Stomach smooth muscle (tissue), 2 donors: ENCODE results near the gene FOXL3.
"Not testable (repeated sequence)": the region's sequence is repeated elsewhere in the genome, so short reads cannot be mapped to it uniquely, and the experiment has no call there.

Experiments
- H3K27ac ChIP-seq: one replicate; pipeline ENCODE4 v1.7.0; 2013; ENCODE audit warnings: mild to moderate bottlenecking, low read length, inconsistent platforms
- H3K27me3 ChIP-seq, 2 donors: one replicate each; pipeline ENCODE4 v1.7.0; 2013; ENCODE audit warnings: low read length in 2 of 2; ENCODE audit not compliant: insufficient read depth in 2 of 2, control insufficient read depth in 1 of 2
- H3K36me3 ChIP-seq, 2 donors: one replicate each; pipeline ENCODE4 v1.7.0; 2013; ENCODE audit warnings: low read length in 2 of 2; ENCODE audit not compliant: control insufficient read depth in 2 of 2, insufficient read depth in 2 of 2
- H3K4me1 ChIP-seq: one replicate; pipeline ENCODE4 v1.7.0; 2013; ENCODE audit warnings: low read length; ENCODE audit not compliant: control insufficient read depth, insufficient read depth
- H3K4me3 ChIP-seq, 2 donors: one replicate each; pipeline ENCODE4 v1.7.0; 2013; ENCODE audit warnings: low read length in 2 of 2
- H3K9ac ChIP-seq, 2 donors: one replicate each; pipeline ENCODE4 v1.7.0; 2013; ENCODE audit warnings: low read length in 2 of 2, mild to moderate bottlenecking in 1 of 2
- H3K9me3 ChIP-seq, 2 donors: one replicate each; pipeline ENCODE4 v1.7.0; 2013; ENCODE audit warnings: low read length in 2 of 2; ENCODE audit not compliant: control insufficient read depth in 2 of 2
- donor health status: healthy.
- donor health status: Pancreatic carcinoma.

Gene FOXL3

GRCh38 chr7:292226-292625 is 2.3 kb downstream of the FOXL3 start:
- H3K27ac ChIP-seq: no peak overlapping the region
- H3K36me3 ChIP-seq: no peaks in the 10 kb centered on the region
- H3K9me3 ChIP-seq: no peaks in the 10 kb centered on the region
- H3K4me1 ChIP-seq: peaks cover 6% of the 10 kb centered on the region
- peaks cover 55 to 67% of the 10 kb centered on the region in 2 donors for H3K27me3 ChIP-seq
- no peak overlapping the region for H3K4me3 ChIP-seq
- no peak overlapping the region for H3K9ac ChIP-seq

- no peaks in the 10 kb centered on the region for H3K36me3 ChIP-seq
- peaks cover 56 to 67% of the 10 kb centered on the region in 2 donors for H3K27me3 ChIP-seq
- no peak overlapping the region for H3K9ac ChIP-seq
- H3K27ac ChIP-seq: no peak overlapping the region
- H3K9me3 ChIP-seq: no peaks in the 10 kb centered on the region
- no peak overlapping the region for H3K4me3 ChIP-seq
- H3K4me1 ChIP-seq: peaks cover 6% of the 10 kb centered on the region
Observed at GRCh38 chr7:292826-293225, 2.9 kb downstream of the FOXL3 start.

GRCh38 chr7:293681-294439 is 3.9 kb downstream of the FOXL3 start:
- Histone ChIP-seq H3K36me3 (no peaks in the 10 kb centered on the region), H3K9me3 (no peaks in the 10 kb centered on the region), H3K27me3 (peaks cover 53 to 61% of the 10 kb centered on the region in 2 donors), H3K4me1 (peaks cover 6% of the 10 kb centered on the region), H3K27ac (no peak overlapping the region), H3K4me3 (no peak overlapping the region), H3K9ac (no peak overlapping the region)

DNA sequence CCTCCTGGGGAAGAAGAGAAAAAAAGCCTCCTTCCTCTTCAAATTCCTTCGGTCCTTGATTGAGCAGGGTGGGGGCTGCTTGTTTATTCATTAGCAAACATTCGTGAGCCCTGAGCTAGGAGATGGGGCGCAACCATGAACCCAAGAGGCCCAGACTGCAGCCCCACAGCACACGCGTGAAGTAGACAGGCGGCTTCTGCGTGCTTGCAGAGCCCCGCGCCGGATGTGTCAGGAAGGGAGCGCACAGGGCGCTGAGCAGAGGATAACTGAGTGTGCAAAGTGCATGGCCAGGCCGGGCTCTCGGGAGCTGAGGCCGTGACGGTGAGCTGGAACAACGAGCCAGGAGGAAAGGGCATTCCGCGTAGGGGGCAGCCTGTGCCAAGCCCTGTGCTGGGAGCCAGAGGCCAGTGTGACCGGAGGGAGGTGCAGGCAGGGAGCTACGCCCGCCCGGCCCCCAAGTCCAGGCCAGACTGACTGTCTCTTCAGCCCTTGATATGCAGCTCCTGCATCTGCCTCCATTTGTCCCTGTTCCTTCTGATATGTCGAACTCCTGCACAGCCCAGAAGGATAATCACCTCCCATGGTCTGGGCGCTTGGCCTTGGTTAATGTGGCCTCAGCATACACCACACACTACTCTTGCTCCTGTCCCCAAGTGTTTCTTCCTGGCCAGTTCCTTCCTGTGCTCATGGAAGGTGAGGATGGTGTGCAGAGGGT is 4.6 kb downstream of the FOXL3 start:
- H3K4me3 ChIP-seq: no peak overlapping the region
- H3K9ac ChIP-seq: no peak overlapping the region
- H3K27ac ChIP-seq: no peak overlapping the region
- H3K4me1 ChIP-seq: peaks cover 6% of the 10 kb centered on the region
- no peaks in the 10 kb centered on the region for H3K9me3 ChIP-seq
- peaks cover 48 to 53% of the 10 kb centered on the region in 2 donors for H3K27me3 ChIP-seq
- H3K36me3 ChIP-seq: no peaks in the 10 kb centered on the region

DNA sequence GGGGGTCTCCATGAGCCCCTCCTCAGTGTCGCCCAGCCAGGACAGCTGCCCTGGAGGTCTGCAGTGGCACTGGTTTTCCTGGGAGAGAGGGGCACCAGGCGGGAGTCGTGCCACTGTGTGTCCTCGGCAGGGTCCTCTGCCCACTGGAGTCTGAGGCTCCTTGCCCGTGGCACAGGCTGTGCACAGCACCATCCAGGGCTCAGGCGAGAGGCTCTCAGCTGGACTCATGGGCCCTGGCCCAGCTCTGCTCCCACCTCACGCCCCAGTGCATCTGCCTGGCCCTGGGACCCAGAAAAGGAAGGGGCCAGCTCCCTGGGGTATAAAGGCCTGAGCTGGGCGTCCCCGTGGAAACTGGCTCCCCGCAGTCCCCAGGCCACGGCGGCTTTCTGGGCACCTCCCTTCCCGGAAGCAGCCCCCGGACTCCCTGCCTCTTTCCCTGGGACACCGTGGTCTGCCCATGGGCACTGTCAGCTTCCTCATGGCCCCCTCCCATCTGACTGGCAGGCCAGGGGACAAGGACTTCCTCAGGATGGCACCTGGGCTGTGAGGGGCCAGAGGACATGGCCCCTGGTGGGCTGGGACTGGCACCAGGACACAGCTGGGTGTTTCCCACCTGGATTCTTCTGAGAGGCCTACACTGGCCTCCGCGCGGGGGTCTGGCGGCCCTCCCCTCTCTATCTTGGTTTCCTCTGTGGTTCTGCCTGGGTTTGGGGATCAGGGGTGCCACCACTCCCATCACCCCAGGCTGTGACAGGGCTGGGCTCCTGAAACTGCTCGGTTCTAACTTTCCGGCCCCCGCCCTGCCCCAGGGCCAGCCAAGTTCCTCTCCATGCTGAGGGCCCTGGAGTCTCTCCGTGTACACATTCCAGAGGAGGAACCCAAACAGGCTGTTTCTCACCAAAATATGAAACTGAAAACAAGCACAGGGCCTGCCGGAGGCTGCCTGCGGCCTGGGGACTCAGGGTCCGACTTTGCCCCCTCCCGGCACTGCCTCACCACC is 5.5 kb downstream of the FOXL3 start:
- Histone ChIP-seq H3K36me3 (no peaks in the 10 kb centered on the region), H3K27ac (no peak overlapping the region), H3K9ac (no peak overlapping the region), H3K4me1 (peaks cover 5% of the 10 kb centered on the region), H3K4me3 (no peak overlapping the region), H3K9me3 (no peaks in the 10 kb centered on the region), H3K27me3 (peaks cover 41 to 45% of the 10 kb centered on the region in 2 donors)

- Histone ChIP-seq H3K27ac (no peak overlapping the region), H3K36me3 (no peaks in the 10 kb centered on the region), H3K4me1 (no peaks in the 10 kb centered on the region), H3K9me3 (no peaks in the 10 kb centered on the region), H3K9ac (no peak overlapping the region), H3K27me3 (peaks cover 36 to 37% of the 10 kb centered on the region in 2 donors), H3K4me3 (no peak overlapping the region)
Observed at GRCh38 chr7:296373-296945, 6.5 kb downstream of the FOXL3 start.

- H3K27ac ChIP-seq, H3K9ac ChIP-seq, H3K36me3 ChIP-seq, H3K4me3 ChIP-seq, H3K4me1 ChIP-seq, H3K9me3 ChIP-seq: not testable (repeated sequence)
- H3K27me3 ChIP-seq: peaks cover 30% of the 10 kb centered on the region in 2 donors
Observed at GRCh38 chr7:297141-297540, 7.2 kb downstream of the FOXL3 start.

GRCh38 chr7:297611-298374 is 7.8 kb downstream of the FOXL3 start:
- H3K9me3 ChIP-seq: no peaks in the 10 kb centered on the region
- no peak overlapping the region for H3K4me3 ChIP-seq
- no peak overlapping the region for H3K27ac ChIP-seq
- H3K4me1 ChIP-seq: no peaks in the 10 kb centered on the region
- peaks cover 25% of the 10 kb centered on the region in 2 donors for H3K27me3 ChIP-seq
- no peaks in the 10 kb centered on the region for H3K36me3 ChIP-seq
- no peak overlapping the region for H3K9ac ChIP-seq

GRCh38 chr7:298375-298702 is 8.4 kb downstream of the FOXL3 start:
- no peak overlapping the region for H3K9ac ChIP-seq
- H3K36me3 ChIP-seq: no peaks in the 10 kb centered on the region
- no peak overlapping the region for H3K4me3 ChIP-seq
- peaks cover 21 to 22% of the 10 kb centered on the region in 2 donors for H3K27me3 ChIP-seq
- H3K4me1 ChIP-seq: no peaks in the 10 kb centered on the region
- no peak overlapping the region for H3K27ac ChIP-seq
- no peaks in the 10 kb centered on the region for H3K9me3 ChIP-seq

DNA sequence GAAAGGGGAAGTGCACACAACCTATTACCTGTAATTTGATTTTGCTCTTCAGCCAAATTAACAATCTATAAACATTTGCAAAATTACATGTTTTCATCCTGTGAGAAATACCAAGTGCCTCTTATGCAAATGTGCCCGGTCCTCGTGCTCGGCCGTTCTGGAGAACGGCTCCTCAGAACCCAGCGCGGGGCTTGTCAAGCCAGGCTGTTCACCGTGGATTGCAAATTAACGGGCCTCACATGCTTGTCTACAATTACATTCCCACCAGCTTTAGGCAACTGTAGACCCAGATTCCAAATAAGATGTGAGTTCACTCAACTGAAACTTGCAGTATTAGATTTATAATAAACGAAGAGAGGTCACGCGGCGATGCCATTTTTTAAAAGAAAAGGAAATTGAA is 8.8 kb downstream of the FOXL3 start:
- Histone ChIP-seq H3K9ac (no peak overlapping the region), H3K27me3 (peaks cover 18 to 20% of the 10 kb centered on the region in 2 donors), H3K9me3 (no peaks in the 10 kb centered on the region), H3K4me3 (no peak overlapping the region), H3K4me1 (no peaks in the 10 kb centered on the region), H3K36me3 (no peaks in the 10 kb centered on the region), H3K27ac (no peak overlapping the region)
